OCI-M2 (cell line): Measurements from ENCODE around the gene MICAL3.

Source experiments
- DNase-seq: peaks from one replicate; lab custom pipeline; 2025; ENCODE audit not compliant: unreplicated experiment; lab: John Stamatoyannopoulos, UW

Gene MICAL3

DNA sequence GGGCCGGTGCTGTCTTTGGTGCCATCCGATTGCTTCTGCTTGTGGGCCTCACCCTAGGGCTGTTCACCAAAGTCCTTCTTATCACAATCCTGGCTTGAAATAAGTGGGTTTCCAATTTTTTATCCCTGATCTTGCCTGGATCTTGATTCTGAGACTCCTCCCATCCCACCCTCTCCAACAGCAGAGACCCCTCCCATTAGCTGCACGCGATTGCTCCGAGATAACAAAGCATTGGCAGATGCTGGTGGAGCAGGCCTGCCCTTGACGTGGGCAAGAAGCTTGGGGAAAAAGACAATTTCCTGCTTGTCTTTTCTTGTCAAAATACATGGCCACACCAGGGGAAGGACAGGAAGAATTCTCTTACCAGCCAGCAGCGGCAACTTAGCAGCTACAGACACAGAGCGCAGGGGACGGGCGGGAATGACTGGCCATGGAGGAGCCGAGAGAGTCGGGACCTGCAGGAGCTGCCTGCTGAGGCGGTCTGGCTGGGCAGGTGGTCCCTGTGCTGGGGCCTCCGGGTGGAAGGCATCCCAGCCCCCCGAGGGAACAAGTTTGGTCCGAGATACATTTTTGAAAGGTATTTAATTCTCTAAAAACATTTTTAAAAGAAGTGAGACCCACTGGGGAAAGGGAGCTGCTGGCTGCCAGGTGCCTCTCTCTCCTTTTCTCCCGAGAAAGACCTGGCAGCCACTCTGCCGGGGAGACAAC lies 240.4 kb downstream of the MICAL3 start:
- DNase-seq, result no peak

DNA sequence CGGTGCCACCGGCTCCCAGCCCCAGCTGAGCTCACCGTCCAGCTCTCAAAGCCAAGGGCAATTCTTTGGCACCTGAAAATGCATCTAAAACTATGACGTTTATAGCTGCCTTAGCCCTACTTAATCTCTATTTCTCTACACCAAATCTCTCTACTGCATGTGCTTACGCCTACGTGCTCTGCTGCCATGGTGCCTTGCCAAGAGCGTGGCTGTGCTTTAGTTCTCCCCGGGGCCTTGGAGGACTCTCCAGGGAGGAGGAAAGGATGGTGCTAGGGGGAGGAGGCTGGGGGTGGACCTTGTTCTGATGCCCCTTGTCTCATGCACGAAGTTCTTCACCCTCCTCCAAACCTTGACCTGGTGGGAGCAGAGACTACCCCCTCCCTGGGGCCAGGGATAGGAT lies 241.0 kb downstream of the MICAL3 start:
- DNase-seq, result no peak

DNA sequence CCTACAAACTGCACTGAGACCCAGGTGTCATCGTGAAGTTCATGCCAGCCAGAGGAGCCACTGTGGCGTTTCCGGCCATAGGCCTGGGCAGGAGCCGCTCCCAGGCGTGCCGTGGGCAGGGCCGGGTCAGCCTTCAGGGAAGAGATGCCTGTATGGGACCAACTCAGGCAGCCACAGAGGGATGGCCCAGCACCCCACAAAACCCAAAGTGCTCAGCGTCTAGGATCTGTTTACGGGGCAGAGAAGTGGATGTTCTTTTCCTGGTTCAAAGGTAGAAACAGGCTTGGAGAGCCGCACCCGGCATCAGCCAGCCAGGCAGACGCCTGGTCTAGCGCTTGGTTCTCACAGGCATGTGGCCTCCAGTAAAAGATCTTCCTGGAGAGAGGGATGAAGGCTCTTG lies 241.7 kb downstream of the MICAL3 start:
- DNase-seq, result no peak

DNA sequence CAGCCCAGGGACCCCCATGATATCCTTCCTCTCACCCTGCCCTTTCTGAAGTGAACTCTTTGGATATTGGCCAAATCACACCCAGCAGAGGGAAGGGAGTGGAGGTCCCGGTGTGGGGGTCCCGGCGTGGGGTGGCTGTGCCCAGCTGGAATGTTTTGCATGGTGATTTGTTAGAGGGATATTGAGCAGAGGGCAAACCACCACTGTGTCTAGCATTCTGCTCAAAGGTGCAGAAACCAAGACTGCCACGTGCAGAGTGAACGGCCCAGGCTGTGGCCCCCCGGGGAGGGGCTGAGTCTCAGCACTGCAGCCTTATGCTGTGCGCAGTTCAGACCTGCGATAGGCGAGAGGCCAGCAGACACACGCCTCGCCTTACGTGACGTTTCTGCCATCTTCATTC lies 242.2 kb downstream of the MICAL3 start:
- no peak for DNase-seq

DNA sequence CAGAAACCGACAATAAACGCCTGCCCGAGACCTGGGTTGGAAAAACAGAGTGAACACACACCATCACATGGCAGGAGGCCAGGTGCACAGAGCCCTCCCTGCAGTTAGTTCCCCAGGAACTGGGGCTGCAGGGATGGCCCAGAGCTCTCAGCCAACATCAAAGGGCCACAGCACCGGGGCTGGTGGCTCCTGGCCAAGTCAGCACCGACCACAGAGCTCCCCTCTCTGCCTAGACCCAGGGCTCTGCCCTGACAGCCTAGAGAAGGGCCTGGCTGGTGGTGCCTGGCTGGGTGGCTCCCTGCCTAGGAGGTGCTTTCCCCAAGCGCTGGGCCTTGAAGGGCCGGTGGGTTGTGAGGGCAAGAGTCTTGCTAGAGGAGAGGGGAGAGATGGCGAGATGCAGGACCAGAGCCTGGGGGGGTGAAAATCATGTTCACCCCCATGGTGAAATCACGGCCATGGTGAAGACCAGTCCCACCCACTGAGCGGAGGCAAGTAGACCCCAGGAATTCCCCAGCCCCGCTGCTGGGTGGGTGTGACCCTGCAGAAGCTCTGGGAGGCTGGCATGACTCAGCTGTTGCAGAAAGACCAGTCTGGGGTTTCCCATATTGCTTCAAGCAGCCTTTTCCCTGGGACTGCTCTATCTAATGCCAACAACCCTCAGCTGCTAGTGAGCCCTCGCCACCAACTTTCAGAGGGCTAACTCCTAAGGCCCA lies 242.9 kb downstream of the MICAL3 start:
- no peak for DNase-seq

DNA sequence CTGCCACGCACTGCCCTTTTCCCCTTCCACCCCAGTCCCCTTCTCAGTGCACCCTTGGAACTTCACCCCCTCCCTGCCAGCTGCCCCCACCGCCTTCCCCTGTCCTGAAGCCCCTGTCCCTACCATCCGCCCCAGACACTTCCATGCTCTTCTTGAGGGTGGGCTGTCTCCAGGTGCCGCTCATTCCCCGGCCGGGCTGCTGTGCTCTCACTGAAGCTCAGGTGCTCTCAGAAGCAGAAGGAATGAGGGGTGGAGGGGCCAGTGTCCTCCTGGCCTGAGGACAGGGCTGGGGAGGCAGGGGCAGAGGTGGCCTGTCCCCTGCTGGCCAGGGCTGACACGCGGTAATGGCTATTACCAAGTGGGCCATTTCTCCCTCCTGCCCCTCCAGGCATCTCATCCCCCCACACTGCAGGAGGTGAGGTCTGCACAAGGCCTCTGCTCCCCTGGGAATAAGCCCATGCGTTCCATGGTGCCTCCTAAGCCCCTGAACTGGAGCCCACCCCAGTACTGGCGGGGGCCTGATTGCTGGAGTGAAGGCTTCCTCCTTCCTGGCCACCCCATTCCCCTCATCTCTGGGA lies 243.5 kb downstream of the MICAL3 start:
- no peak for DNase-seq

DNA sequence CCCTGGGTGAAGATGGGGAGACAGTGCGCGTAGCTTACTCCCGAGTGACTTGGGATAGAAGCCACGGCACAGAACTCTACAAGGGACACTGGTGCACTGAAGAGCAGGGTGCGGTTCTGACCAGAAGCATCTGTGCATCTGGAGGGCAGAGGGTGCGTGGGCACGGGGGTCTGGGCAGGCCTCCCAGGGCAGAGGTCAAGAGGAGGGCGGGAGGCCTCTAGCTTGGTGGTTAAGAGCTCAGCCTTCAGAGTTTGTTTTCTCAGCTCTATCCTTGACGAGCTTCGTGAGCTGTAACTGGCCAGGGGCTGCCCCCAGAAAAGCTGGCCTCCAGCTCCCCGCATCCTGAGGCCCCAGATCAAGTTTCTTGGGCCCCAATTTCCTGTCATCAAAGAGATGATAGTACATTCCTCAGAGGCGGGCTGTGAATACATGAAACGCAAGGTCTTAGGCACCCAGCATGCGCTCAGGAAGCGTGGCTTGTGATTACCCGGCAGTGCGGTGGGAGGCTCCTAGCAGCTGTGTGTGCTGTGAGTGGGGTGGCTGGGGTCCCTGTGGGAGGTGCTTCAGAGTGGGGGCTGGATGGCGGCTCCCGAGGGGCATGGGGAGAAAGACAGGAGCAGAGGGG lies 244.1 kb downstream of the MICAL3 start:
- DNase-seq, result no peak

DNA sequence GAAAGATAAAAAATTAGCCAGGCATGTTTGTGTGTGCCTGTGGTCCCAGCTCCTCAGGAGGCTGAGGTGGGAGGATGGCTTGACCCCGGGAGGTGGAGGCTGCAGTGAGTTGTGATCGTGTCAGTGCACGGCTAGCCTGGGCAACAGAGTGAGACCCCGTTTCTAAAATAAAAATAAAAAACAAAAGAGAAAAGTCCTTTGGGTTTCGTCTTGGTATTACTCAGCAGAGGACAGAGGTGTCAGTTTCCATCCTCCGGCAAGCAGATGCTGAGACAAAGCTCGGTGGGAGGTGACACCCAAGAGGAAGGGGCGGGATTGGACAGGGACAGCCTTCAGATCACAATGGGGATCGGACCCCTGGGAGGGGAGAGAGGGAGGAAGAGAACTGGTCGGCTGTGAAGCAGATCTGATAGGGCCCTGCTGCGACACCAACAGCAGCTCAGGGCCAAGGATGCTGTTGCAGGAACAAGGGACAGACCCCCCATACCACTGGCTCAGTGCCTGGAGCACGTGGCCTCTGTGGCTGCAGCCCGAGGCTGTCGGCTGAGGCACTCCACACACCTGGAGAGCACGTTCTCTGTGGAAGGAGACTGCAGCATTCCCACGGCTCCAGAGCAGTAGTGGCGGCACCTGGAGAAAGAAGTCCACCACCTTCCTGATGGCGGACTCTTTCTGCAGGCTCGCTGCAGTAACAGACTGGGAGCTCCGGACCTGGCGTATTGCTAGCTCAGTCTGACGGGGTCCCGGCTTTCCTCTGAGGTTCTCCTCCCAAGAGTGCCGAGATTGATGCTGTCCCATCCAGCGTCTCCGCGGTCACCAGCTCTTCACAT lies 244.9 kb downstream of the MICAL3 start:
- DNase-seq, result no peak

DNA sequence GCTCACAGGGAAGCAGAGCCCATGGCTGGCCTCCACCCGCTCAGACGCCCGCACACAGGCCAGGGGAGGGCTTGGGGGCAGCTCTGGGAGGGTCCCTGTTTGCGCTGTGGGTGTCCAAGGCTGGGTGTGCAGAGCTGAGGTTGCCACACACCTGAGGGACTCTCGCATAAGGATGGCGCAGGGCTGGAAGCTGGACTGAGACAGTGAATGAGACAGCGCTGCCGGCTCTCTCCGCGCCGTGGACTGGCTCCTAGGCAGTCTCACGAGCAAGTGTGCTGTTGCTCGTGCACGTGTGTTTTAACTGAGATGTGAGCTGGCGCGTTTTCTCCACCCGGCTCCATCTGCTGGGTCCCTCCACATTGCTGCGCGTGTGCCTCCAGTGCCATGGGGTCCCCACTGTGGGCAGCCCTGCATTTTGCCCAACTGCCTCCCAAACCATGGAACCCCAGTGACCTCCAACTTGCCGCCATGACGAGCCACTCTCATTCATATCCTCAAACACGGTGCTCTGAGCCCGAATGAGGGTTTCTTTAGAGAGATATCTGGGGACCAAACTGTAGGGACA lies 245.9 kb downstream of the MICAL3 start:
- DNase-seq, result no peak

DNA sequence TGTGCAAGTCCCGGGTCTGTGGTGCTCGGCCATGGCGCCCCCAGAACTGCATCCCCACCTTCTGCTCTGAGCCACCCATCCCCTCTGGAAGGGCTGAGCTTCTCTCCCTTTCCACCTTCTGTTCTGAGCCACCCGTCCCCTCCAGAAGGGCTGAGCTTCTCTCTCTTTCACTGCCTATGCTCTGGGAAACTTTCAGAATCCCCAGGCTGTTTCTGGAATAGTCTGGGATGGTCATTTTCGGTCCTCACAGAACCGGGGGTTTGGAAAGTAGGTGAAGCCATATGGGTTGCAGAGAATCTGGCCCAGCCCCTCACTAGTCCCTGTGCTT lies 246.7 kb downstream of the MICAL3 start:
- DNase-seq, result no peak

DNA sequence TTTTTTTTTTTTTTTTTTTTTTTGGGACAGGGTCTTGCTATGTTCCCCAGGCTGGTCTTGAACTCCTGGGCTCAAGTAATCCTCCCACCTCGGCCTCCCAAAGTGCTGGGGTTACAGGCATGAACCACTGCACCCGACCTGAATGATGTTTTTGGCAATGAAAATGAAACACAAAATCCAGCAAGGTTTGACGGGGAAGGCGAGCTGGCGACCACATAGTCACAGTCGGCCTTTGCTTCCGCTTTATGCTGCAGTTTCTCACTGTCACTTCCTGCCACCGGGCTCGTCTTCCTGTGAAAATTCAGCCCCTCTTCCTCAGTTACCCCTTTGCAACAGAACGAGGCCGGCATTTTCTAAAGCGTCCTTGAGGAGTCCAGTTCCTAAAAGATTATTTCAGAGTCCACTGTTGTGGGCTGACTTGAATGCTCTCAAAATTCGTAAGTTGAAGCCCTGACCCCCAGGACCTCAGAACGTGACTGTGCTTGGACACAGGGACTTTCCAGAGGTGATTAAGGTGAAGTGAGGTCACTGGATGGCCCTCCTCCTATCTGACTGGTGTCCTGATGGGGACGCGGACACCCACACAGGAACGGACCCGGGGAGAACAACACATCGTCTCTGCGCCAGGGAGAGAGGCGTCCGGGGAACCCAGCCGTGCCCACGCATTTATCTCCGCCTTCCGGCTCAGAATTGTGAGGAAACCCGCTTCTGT lies 247.2 kb downstream of the MICAL3 start:
- no peak for DNase-seq

DNA sequence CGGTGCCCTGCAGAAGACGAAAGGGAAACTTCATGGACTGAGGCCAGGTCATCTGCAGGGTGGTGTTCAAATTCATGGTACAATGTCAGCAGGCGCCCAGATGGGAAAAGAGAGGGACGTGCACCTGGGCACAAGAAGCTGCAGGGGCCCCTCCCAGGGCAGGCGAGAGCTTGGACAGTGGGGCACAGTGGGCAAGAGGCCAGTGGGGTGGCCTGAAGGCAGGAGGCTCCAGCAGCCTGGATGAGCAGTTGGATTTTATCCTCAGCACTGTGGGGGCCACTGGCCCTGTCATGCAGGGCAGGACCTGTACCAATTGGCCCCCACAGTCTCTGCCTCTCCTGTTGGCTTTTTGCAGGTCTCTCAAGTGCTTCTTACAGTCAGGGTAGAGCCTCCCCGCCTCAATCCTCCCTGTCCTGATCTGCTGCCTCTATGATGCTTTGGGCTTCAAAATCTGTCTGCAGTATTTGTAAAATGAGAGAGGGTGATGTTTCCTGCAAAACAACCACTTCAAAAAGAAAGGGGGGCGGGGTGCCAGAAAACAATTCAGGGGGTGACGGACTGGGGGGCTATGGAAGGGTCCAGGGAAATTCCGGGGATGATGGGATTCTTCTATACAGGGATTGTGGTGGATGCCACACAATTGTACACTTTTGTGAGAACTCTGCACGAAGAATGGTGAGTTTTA lies 248.4 kb downstream of the MICAL3 start:
- no peak for DNase-seq

DNA sequence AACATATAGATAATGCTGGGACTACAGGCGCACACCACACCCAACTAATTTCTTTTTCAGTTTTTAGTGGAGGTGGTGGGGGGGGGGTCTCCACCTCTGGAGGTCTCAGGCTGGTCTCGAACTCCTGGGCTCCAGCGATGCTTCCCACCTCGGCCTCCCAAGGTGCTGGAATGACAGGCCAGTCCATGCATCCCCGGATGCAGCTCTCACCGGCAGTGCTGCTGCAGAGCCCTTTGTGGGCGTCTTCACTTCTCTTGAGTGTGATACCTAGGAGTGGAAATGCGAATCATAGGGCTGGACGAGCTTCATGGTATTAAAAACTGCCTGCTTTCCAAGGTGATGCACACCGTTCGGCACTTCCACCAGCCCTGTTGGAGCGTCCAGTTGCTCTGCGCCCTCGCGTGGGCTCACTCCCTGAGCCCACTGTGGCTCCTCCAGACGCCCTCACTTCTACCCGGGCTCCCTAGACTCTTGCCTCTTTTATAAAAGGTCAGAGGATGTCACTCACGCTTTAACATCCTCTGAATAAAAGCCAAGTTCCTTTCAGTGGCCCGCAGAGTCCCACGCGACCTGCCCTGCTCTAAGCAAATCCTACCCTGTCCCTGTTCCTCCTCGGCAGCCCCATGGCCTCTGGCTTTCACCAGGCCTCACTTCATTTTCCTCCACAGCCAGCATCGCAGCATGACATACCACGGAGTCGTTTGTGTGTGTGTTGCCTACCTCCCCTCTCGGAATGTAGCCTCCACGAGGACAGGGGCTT lies 249.3 kb downstream of the MICAL3 start:
- DNase-seq, result no peak

DNA sequence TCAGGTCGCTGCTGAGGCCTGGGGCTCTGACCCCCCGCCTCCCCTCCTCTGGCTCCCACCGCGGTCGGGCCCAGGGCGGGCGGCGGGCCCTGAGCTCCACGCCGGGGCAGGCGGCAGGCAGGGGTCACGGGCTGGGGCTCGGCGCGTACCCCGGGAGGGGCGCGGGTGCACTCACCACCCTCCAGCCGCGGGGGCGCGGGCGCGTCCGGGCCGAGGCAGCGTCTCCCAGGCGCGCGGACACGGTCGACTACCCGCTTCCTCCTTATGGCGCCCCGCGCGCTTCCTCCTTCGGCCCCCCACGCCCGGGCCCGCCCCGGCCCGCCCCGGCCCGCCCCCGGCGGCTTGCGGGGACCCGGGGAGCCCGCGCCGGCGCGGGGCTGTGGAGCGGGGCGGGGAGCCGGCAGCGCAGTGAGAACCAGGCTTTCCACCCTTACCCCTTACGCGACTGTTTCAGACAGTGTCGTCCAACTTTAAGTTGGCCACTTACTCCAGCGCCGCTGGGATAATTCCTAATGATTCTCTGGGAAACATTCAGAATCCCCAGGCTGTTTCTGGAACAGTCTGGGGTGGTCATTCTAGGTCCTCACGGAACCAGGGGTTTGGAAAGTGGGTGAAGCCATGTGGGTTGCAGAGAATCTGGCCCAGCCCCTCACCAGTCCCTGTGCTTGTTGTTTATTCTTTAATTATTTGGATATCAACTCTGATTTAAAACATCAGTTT lies 250.0 kb downstream of the MICAL3 start, which contains the start of gene BID:
BID (minus strand) TSS at position 264 of the 720 bp plus-strand sequence. CDS start 24,353 bp downstream, outside the sequence.
- DNase-seq, result no peak

DNA sequence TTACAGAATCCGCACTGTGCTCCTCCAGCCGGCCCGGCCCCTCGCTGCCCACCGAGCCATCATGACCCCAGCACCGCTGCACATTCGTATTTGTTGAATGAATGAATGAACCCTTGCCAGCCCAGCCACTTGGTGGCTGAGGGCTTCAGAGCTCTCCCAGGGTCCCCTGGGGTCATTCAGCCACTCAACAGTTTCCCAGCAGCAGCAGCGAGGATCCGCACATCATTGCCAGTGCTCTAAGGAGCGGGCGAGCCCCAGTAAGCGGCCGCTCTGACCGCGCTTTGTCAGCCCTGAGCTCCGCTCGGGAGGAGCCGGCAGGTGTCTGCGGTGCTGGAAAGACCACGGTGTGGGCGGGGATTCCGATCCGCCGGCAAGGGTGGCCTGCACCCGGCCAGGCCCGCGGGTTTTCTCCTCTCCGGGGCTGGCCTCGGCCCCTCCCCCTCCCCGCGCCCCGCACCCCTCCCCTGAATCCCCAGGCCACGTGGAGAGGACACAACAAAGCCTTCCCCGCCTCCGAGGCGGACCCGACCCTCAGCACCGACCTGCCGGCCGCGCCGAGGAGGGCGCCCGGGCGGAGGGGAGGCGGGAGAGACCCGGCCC lies 250.7 kb downstream of the MICAL3 start:
- no peak for DNase-seq

DNA sequence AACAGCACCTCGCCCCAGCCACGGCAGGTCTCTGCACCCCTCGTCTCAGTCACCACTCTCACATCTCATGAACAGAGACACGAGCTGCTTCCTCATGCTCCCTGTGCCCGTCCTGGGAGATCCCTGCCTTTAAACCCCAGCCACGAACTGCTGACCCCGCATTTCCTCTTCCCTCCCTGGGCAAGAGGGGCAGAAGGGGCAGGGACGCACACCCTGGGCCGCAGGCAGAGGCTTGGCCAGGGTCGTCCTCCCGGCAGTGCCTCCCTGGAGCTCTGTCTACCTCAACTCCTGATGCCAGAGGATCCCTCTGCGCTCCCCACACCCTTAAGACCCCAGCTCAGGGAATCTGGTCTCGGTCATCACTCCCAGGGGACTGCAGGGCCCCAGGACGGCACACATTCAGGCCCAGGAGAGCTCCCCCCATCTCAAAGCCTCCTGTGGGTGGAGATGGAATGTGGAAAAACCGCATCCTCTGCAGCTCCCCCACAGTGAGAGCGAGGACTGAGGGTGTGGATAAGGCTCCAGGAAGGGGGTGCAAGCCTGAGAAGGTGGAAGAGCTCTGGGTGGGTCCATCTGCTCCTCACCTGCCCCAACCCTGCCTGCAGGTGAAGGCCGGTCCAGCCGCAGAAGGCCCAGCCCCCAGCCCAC lies 251.3 kb downstream of the MICAL3 start:
- no peak for DNase-seq

DNA sequence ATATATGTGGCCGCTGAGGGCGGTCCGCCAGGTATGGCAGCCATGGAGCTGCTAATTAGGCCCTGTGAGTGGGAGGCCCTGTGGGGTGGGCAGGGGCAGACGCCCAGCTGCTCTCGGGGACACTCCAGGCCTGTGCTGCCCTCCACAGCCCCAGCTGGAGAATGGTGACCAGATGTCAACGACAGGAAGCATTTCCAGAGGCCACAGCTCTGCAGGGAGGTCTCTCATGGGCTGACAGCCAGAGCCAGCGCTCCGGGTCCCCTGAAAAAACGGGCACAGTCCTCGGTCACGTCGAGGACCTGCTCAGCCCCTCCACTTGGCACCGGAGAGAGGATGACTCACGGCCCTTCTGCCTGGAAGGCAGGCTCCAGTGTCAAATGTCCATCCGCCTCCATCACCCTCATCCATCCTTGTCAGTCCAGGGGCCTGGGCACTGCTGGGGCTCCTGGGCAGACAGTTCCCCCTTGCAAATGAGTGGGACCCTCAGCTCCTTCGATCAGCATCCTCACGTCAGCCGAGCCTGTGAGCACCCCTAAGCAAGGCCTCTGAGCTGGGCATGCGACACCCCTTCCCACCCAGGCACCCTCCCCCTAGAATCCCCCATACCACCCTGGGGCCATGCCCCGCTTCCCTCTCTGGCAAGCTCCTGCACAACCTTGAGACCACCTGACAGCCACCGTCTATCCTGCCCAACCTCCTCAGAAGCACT lies 252.0 kb downstream of the MICAL3 start:
- DNase-seq, result no peak
